ENCODE measurements around the gene BCL7C. TPM values are rescaled to one million over a fixed set of nuclear protein-coding genes. Genes with fewer than 3 reads are reported as not detected.

The BCL7C gene
- total and polyA plus RNA-seq, 5 donors from 2014 or later: 22.9 to 43.7 (median 39.0) TPM

DNA sequence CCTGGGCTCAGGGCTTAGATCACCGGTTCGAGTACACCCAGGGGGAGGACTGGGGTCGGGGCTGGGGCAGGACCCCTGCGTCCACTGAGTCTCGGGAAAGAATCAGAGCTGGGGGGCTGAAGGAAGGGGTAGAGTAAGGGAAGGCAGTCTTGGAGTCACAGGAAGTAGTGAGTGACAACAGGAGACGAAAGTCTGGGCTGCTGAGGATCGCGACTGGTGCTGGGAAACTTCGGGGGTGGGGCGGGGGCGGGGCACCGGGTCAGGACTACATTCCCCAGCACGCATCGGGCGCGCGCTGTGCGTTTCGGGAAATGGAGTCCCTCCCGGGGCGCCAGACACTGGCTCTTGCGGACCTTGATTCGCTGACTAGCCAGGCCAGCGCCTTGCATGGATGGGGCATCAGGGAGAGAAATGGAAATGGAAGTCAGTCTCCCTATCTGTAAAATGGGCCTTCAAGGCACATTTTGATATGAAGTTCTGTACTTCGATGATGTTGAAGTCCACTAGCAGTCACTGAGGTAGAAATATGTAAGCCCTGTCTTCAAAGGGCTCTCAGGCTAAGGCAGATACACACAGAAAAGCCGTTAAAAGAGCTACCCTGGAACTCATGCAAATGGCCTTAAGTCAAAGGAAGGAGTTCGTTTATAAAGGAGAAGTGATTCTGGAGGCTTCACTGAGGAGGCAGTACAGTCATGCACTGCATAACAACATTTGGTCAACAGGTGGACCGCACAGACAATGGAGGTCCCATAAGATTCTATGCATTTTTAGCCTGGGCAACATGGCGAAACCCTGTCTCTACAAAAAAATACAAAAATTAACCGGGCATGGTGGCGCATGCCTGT, 3.2 kb upstream of the BCL7C start:
- Mint-ChIP-seq H3K9me3 (no peaks in the 10 kb centered on the region), H3K4me3 (peak overlapping the region; percentile 54 to 93 (median 66)), H3K36me3 (no peaks in the 10 kb centered on the region), H3K27ac (peak overlapping the region; percentile 73 to 88 (median 87)), H3K4me1 (peaks cover 15 to 58% (median 24%) of the 10 kb centered on the region in 4 donors), H3K27me3 (peaks cover 4% of the 10 kb centered on the region)
- DNase-seq (peak; percentile 66 to 89 (median 73)), ATAC-seq (ENCODE audit: low read depth in 2 of 2) (peak; percentile 56 to 59)
- no peaks in the 10 kb centered on the region for H3K9me3 ChIP-seq (ENCODE audit: control insufficient read depth in 2 of 2, low read length in 2 of 2)
- no peaks in the 10 kb centered on the region for H3K36me3 ChIP-seq (ENCODE audit: control insufficient read depth, insufficient read depth, low read length)
- peak overlapping the region; percentile 37 for H3K4me3 ChIP-seq (ENCODE audit: low read depth, low read length)
- H3K4me1 ChIP-seq (ENCODE audit: control insufficient read depth, insufficient read depth, low read length, poor library complexity, severe bottlenecking): peaks cover 36% of the 10 kb centered on the region
- H3K27ac ChIP-seq (ENCODE audit: insufficient read depth, low read length, poor library complexity, severe bottlenecking): peak overlapping the region; percentile 51
- H3K27me3 ChIP-seq (ENCODE audit: control insufficient read depth, insufficient read depth, low read length): no peaks in the 10 kb centered on the region

DNA sequence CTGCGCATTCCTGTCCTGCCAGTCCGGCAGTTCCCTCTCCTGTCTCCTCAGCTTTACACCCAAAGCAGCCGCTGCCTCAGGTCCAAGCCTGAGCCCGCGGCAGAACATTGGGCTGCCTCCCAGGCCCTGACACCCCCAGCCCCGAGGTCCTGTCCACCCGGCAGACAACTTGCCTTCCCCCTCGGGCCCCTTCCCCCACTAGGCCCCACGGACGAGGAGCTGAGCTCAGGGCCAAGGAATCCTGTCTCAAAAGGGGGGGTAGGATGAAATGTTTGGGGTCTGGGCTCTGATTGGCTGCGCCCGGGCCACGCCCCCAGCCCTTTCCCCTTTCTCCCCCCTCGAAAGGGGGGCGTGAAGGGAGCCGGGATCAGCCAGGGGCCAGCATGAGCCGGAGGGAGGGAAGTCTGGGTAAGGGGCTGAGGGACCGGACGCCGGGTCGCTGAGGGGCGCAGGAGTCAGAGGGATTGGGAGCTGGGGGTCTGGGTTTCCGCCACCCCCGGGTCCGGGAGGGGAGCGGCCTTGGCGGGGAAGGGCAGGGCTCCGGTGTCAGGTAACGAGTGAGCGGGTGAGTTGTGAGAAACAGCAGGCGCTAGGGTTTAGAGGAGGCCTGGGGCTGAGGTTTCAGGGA, 2.5 kb upstream of the BCL7C start, which contains the start of gene CTF1:
Gene CTF1 (plus strand): TSS at position 354 of the 628 bp plus-strand sequence. CDS start 30 bp downstream, at position 384.
- no peaks in the 10 kb centered on the region for H3K27me3 ChIP-seq (ENCODE audit: control insufficient read depth, insufficient read depth, low read length)
- H3K9me3 ChIP-seq (ENCODE audit: control insufficient read depth in 2 of 2, low read length in 2 of 2): no peaks in the 10 kb centered on the region
- peaks cover 4% of the 10 kb centered on the region for H3K27me3 Mint-ChIP-seq
- H3K4me1 Mint-ChIP-seq: peaks cover 15 to 58% (median 26%) of the 10 kb centered on the region in 4 donors
- peak within 1 kb of the TSS; percentile 37 for H3K4me3 ChIP-seq (ENCODE audit: low read depth, low read length)
- H3K9me3 Mint-ChIP-seq: no peaks in the 10 kb centered on the region
- H3K36me3 ChIP-seq (ENCODE audit: control insufficient read depth, insufficient read depth, low read length): no peaks in the 10 kb centered on the region
- peaks cover 32% of the 10 kb centered on the region for H3K4me1 ChIP-seq (ENCODE audit: control insufficient read depth, insufficient read depth, low read length, poor library complexity, severe bottlenecking)
- peak within 1 kb of the TSS; percentile 87 to 94 (median 88) for H3K27ac Mint-ChIP-seq
- H3K27ac ChIP-seq (ENCODE audit: insufficient read depth, low read length, poor library complexity, severe bottlenecking): peak within 1 kb of the TSS; percentile 51
- H3K4me3 Mint-ChIP-seq: peak within 1 kb of the TSS; percentile 75 to 93 (median 86)
- DNase-seq (no peak), ATAC-seq (ENCODE audit: low read depth in 2 of 2) (no peak)
- H3K36me3 Mint-ChIP-seq: peaks cover 2% of the 10 kb centered on the region

DNA sequence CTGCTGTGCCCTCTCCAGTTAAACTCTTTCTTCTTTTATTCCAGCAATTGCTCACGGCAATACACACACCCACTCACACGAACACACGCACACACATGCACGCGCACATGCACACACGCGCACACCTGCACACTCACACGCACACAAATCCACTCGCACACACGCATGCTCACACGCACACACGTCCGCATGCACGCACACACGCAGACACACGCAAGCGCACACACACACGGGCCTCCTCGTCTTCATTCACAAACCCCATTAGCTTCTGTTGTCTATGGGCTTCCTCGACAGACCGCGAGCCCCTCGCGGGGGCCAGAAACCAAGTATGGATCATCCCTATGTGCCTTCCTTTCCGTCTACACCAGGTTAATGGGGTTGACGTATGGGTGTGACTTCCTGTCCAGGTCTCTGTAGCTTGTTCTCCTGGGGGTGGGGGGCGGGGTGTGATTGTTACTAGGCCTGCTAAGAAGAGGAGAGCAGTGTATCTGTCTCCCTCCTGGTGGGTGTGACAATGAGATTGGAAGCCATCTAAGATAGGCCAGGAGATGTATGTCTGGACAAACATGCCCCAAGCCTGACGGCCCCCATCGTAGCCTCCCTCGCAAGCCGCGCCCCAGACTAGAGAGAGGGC, 1.9 kb upstream of the BCL7C start:
- H3K4me1 Mint-ChIP-seq: peaks cover 11 to 53% (median 24%) of the 10 kb centered on the region in 4 donors

DNA sequence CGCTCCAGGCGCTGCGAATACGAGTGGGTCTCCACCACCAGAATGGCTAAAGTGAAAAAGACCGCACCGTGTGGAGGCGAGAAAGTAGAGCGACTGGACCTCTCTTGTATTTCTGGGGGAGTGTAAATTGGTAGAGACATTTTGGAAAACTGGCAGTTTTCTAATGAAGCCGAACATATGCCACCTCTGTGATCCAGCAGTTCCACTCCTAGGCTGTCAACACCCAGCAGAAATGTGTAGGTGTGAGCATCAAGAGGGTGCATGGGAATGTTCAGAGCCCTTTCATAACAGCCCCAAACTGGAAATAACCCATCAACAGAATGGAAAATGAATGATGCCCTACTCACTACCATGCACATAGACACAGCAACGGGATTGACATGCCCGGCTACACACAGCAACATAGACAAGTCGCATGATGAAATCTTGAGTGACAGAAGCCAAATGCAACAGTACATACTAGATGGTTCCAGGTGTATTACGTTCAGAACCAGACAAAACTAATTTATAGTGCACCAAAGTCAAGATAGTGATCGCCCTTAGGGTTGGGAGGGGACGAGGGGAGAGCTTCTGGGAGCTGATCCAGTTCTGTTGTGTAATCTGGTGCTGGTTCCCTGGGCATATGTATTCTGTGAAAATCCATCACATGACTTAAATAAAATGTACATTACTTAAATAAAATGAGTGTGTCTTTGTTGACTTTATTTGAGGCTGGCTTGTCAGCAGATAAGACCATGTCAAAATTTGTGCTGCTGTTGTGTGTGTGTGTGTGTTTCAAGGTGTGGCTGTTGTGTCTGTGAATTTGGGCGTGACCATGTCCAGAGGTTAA, 877 bp upstream of the BCL7C start:
- Mint-ChIP-seq H3K4me1 (peaks cover 11 to 51% (median 23%) of the 10 kb centered on the region in 4 donors), H3K27me3 (peaks cover 4% of the 10 kb centered on the region), H3K9me3 (no peaks in the 10 kb centered on the region), H3K27ac (peak overlapping the region; percentile 52 to 95 (median 94)), H3K4me3 (peak overlapping the region; percentile 73 to 92 (median 86)), H3K36me3 (peaks cover 7% of the 10 kb centered on the region)
- Histone ChIP-seq H3K36me3 (ENCODE audit: control insufficient read depth, insufficient read depth, low read length) (peaks cover 2% of the 10 kb centered on the region), H3K27me3 (ENCODE audit: control insufficient read depth, insufficient read depth, low read length) (no peaks in the 10 kb centered on the region), H3K4me3 (ENCODE audit: low read depth, low read length) (no peak overlapping the region), H3K27ac (ENCODE audit: insufficient read depth, low read length, poor library complexity, severe bottlenecking) (peak overlapping the region; percentile 82), H3K9me3 (ENCODE audit: control insufficient read depth in 2 of 2, low read length in 2 of 2) (no peaks in the 10 kb centered on the region), H3K4me1 (ENCODE audit: control insufficient read depth, insufficient read depth, low read length, poor library complexity, severe bottlenecking) (peaks cover 32% of the 10 kb centered on the region)
- ATAC-seq (ENCODE audit: low read depth in 2 of 2): no peak
- DNase-seq: no peak

More for the DNA sequence above, 1.9 kb upstream of the BCL7C start:
- no peak for ATAC-seq (ENCODE audit: low read depth in 2 of 2)
- H3K36me3 Mint-ChIP-seq: peaks cover 4% of the 10 kb centered on the region
- H3K27me3 Mint-ChIP-seq: peaks cover 4% of the 10 kb centered on the region
- H3K4me3 ChIP-seq (ENCODE audit: low read depth, low read length): no peak overlapping the region
- DNase-seq: peak in 1 of 3 donors; percentile 60
- H3K36me3 ChIP-seq (ENCODE audit: control insufficient read depth, insufficient read depth, low read length): no peaks in the 10 kb centered on the region
- peak overlapping the region; percentile 51 for H3K27ac ChIP-seq (ENCODE audit: insufficient read depth, low read length, poor library complexity, severe bottlenecking)
- no peaks in the 10 kb centered on the region for H3K9me3 ChIP-seq (ENCODE audit: control insufficient read depth in 2 of 2, low read length in 2 of 2)
- peak overlapping the region; percentile 75 to 87 (median 82) for H3K4me3 Mint-ChIP-seq
- no peaks in the 10 kb centered on the region for H3K27me3 ChIP-seq (ENCODE audit: control insufficient read depth, insufficient read depth, low read length)
- peaks cover 32% of the 10 kb centered on the region for H3K4me1 ChIP-seq (ENCODE audit: control insufficient read depth, insufficient read depth, low read length, poor library complexity, severe bottlenecking)
- H3K27ac Mint-ChIP-seq: peak overlapping the region in 2 of 3 donors; percentile 52 to 94
- no peaks in the 10 kb centered on the region for H3K9me3 Mint-ChIP-seq

DNA sequence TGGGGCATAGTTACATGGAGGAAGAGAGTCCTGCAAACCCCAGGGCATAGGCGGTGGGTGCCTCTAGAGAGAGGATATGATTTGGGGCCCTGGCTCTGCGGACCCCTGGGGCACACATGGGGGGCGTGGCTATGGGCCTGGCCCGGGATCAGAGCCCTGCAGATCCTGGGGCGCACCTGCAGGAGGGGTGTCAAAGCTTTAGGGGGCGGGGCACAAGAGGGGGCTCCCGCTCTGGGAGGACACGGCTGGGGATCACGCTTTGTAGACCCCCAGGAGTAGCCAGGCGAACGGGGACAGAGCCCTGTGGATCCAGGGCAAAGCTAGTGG, 497 bp downstream of the BCL7C start:
- H3K27me3 ChIP-seq (ENCODE audit: control insufficient read depth, insufficient read depth, low read length): no peaks in the 10 kb centered on the region
- peak in 1 of 3 donors; percentile 45 for DNase-seq
- Mint-ChIP-seq H3K9me3 (no peaks in the 10 kb centered on the region), H3K4me1 (peaks cover 15 to 54% (median 26%) of the 10 kb centered on the region in 4 donors), H3K27ac (peak overlapping the region; percentile 66 to 94 (median 67)), H3K4me3 (peak overlapping the region; percentile 89 to 96 (median 92)), H3K27me3 (peaks cover 4% of the 10 kb centered on the region), H3K36me3 (peaks cover 9% of the 10 kb centered on the region)
- peak overlapping the region; percentile 71 for H3K27ac ChIP-seq (ENCODE audit: insufficient read depth, low read length, poor library complexity, severe bottlenecking)
- H3K4me1 ChIP-seq (ENCODE audit: control insufficient read depth, insufficient read depth, low read length, poor library complexity, severe bottlenecking): peaks cover 32% of the 10 kb centered on the region
- no peaks in the 10 kb centered on the region for H3K9me3 ChIP-seq (ENCODE audit: control insufficient read depth in 2 of 2, low read length in 2 of 2)
- no peak for ATAC-seq (ENCODE audit: low read depth in 2 of 2)
- H3K4me3 ChIP-seq (ENCODE audit: low read depth, low read length): peak overlapping the region; percentile 55
- peaks cover 14% of the 10 kb centered on the region for H3K36me3 ChIP-seq (ENCODE audit: control insufficient read depth, insufficient read depth, low read length)

DNA sequence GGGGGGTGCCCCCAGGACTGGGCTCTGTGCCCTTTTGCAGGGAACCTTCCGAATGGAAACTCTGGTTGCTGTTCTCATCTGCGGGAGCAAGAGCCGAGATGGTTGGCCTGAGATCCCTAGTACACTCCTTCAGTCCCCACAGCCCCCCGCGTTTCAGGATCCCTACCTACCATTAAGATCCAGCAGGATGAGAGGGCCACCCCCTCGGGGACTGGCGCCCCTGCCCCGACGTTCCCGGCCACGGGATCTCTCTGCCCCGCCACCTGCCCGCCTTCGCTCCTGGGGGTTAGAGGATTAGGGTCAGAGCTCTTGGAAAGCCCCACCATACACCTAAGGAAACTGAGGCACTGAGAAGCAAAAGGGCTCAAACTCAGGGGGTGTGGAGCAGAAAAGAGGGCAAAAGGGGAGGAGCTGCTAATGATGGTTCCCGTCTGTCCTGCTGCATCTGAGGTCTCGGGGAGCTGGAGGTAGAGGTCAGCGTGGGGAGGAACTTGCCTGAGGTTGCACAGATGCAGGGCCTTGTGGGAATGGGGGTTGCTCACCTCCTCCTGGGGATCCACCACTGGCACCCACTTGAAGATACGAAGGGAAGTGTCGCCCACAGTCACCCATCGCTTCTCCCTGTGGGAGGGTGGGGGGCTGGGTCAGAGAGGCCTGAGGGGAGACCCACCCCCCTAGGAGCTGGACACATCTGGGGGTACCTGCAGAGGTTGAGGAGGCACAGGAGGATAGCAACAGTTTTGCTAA, 1.0 kb downstream of the BCL7C start:
- H3K27ac ChIP-seq (ENCODE audit: insufficient read depth, low read length, poor library complexity, severe bottlenecking): peak overlapping the region; percentile 71
- ATAC-seq (ENCODE audit: low read depth in 2 of 2) (no peak), DNase-seq (no peak)
- H3K4me1 ChIP-seq (ENCODE audit: control insufficient read depth, insufficient read depth, low read length, poor library complexity, severe bottlenecking): peaks cover 32% of the 10 kb centered on the region
- Mint-ChIP-seq H3K36me3 (peaks cover 9% of the 10 kb centered on the region), H3K9me3 (no peaks in the 10 kb centered on the region), H3K4me3 (peak overlapping the region; percentile 89 to 96 (median 92)), H3K27me3 (peaks cover 4% of the 10 kb centered on the region), H3K27ac (peak overlapping the region; percentile 66 to 94 (median 67)), H3K4me1 (peaks cover 15 to 54% (median 26%) of the 10 kb centered on the region in 4 donors)
- peak overlapping the region; percentile 55 for H3K4me3 ChIP-seq (ENCODE audit: low read depth, low read length)
- H3K9me3 ChIP-seq (ENCODE audit: control insufficient read depth in 2 of 2, low read length in 2 of 2): no peaks in the 10 kb centered on the region
- H3K27me3 ChIP-seq (ENCODE audit: control insufficient read depth, insufficient read depth, low read length): no peaks in the 10 kb centered on the region
- peaks cover 14% of the 10 kb centered on the region for H3K36me3 ChIP-seq (ENCODE audit: control insufficient read depth, insufficient read depth, low read length)
